ENCODE data around the gene IL17D.

The IL17D gene

GRCh38 chr13:20686863-20687579 is 16.5 kb upstream of the IL17D start:
- Histone ChIP-seq H3K9me3 (ENCODE audit: severe bottlenecking) (no peaks in the 10 kb centered on the region), H3K27me3 (ENCODE audit: insufficient read depth, poor library complexity, severe bottlenecking) (no peaks in the 10 kb centered on the region), H3K4me3 (ENCODE audit: severe bottlenecking) (no peak overlapping the region), H3K4me1 (ENCODE audit: insufficient read depth, poor library complexity, severe bottlenecking) (no peaks in the 10 kb centered on the region), H3K36me3 (ENCODE audit: low read depth) (no peaks in the 10 kb centered on the region), H3K27ac (ENCODE audit: poor library complexity, severe bottlenecking) (no peak overlapping the region)
- no peak for TF ChIP-seq CTCF (IDR thresholded peaks at IDR 0.05; ENCODE audit: poor library complexity, severe bottlenecking)
- ATAC-seq (ENCODE audit: low read depth): no peak
- DNase-seq (ENCODE audit: low spot score): no peak

GRCh38 chr13:20689291-20689690 is 14.2 kb upstream of the IL17D start:
- ATAC-seq (ENCODE audit: low read depth): no peak
- H3K36me3 ChIP-seq (ENCODE audit: low read depth): no peaks in the 10 kb centered on the region

GRCh38 chr13:20691616-20692015 is 11.9 kb upstream of the IL17D start:
- no peaks in the 10 kb centered on the region for H3K4me1 ChIP-seq (ENCODE audit: insufficient read depth, poor library complexity, severe bottlenecking)
- TF ChIP-seq CTCF (IDR thresholded peaks at IDR 0.05; ENCODE audit: poor library complexity, severe bottlenecking): no peak
- no peak overlapping the region for H3K4me3 ChIP-seq (ENCODE audit: severe bottlenecking)
- no peaks in the 10 kb centered on the region for H3K36me3 ChIP-seq (ENCODE audit: low read depth)
- no peak overlapping the region for H3K27ac ChIP-seq (ENCODE audit: poor library complexity, severe bottlenecking)
- no peaks in the 10 kb centered on the region for H3K9me3 ChIP-seq (ENCODE audit: severe bottlenecking)
- DNase-seq (ENCODE audit: low spot score): no peak
- no peaks in the 10 kb centered on the region for H3K27me3 ChIP-seq (ENCODE audit: insufficient read depth, poor library complexity, severe bottlenecking)
- no peak for ATAC-seq (ENCODE audit: low read depth)

More at GRCh38 chr13:20689291-20689690, 14.2 kb upstream of the IL17D start:
- H3K4me3 ChIP-seq (ENCODE audit: severe bottlenecking): no peak overlapping the region
- no peaks in the 10 kb centered on the region for H3K9me3 ChIP-seq (ENCODE audit: severe bottlenecking)
- no peaks in the 10 kb centered on the region for H3K4me1 ChIP-seq (ENCODE audit: insufficient read depth, poor library complexity, severe bottlenecking)
- DNase-seq (ENCODE audit: low spot score): no peak
- no peak for TF ChIP-seq CTCF (IDR thresholded peaks at IDR 0.05; ENCODE audit: poor library complexity, severe bottlenecking)
- H3K27ac ChIP-seq (ENCODE audit: poor library complexity, severe bottlenecking): no peak overlapping the region
- no peaks in the 10 kb centered on the region for H3K27me3 ChIP-seq (ENCODE audit: insufficient read depth, poor library complexity, severe bottlenecking)

- H3K36me3 ChIP-seq (ENCODE audit: low read depth): no peaks in the 10 kb centered on the region
- H3K4me3 ChIP-seq (ENCODE audit: severe bottlenecking): no peak overlapping the region
- DNase-seq (ENCODE audit: low spot score) (no peak), ATAC-seq (ENCODE audit: low read depth) (no peak)
- H3K27ac ChIP-seq (ENCODE audit: poor library complexity, severe bottlenecking): no peak overlapping the region
- TF ChIP-seq CTCF (IDR thresholded peaks at IDR 0.05; ENCODE audit: poor library complexity, severe bottlenecking): no peak
- no peaks in the 10 kb centered on the region for H3K27me3 ChIP-seq (ENCODE audit: insufficient read depth, poor library complexity, severe bottlenecking)
- no peaks in the 10 kb centered on the region for H3K9me3 ChIP-seq (ENCODE audit: severe bottlenecking)
- no peaks in the 10 kb centered on the region for H3K4me1 ChIP-seq (ENCODE audit: insufficient read depth, poor library complexity, severe bottlenecking)
Observed at GRCh38 chr13:20696073-20696472, 7.4 kb upstream of the IL17D start.

DNA sequence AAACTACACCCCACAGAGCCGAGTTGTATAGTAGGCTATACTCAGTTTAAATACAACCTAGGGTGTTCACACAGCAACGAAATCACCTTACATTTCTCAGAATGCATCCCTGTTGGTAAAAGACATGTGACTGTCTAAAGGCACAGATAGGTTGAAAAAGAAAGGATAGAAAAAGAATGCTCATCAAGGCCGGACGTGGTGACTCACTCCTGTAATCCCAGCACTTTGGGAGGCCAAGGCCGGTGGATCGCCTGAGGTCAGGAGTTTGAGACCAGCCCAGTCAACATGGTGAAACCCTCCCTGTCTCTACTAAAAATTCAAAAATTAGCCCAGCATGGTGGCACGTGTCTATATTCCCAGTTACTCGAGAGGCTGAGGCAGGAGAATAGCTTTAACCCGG is 3.8 kb upstream of the IL17D start:
- Histone ChIP-seq H3K9me3 (ENCODE audit: severe bottlenecking) (no peaks in the 10 kb centered on the region), H3K27me3 (ENCODE audit: insufficient read depth, poor library complexity, severe bottlenecking) (no peaks in the 10 kb centered on the region), H3K27ac (ENCODE audit: poor library complexity, severe bottlenecking) (no peak overlapping the region), H3K36me3 (ENCODE audit: low read depth) (no peaks in the 10 kb centered on the region), H3K4me3 (ENCODE audit: severe bottlenecking) (no peak overlapping the region), H3K4me1 (ENCODE audit: insufficient read depth, poor library complexity, severe bottlenecking) (no peaks in the 10 kb centered on the region)
- ATAC-seq (ENCODE audit: low read depth): no peak
- DNase-seq (ENCODE audit: low spot score): no peak
- TF ChIP-seq CTCF (IDR thresholded peaks at IDR 0.05; ENCODE audit: poor library complexity, severe bottlenecking): no peak
